ENCODE data around the gene TUBG1. TPM values are rescaled to one million over a fixed set of nuclear protein-coding genes. Genes with fewer than 3 reads are reported as not detected.
"Not testable (repeated sequence)": the region's sequence is repeated elsewhere in the genome, so short reads cannot be mapped to it uniquely, and the experiment has no call there.

The TUBG1 gene
- total and polyA plus RNA-seq, 2 of the 8 experiments (the other 6 are each of a cell fraction or from before 2014, with no cell fraction given): 109 to 208 TPM

DNA sequence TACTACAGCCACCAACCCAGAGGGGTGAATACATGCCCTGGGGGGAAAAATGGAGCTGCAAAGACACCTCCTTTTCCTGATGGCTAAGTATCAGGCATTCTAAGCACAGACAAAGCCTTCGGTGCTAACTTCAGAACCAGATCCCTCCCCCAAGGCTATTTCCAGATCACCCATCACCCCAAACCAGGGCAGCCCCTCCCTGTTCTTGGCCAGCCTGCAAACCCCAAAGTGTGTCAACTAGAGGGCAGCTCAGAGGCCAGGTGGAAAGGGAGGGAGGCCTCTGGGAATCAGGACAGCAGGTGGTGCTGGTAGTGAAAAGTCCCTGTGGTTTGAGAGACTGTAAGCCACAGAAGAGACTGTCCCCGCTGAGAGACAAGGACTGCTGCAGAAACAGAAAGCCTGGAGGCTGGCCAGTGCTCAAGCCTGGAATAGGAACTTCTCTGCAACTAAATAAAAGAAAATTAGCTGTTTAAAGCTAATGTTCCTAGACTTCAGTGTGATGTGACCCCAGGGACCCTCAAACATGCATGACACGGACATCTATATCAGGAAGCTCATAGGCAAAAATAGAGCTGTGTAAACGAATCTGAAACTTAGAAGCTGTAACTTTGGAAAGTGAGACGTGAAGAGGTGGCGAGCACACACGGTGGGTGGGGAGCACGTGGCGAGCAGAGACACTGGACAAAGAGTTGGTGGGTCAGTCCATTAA lies 9.1 kb downstream of the TUBG1 start (continued):
- TF ChIP-seq, protein P1, sequence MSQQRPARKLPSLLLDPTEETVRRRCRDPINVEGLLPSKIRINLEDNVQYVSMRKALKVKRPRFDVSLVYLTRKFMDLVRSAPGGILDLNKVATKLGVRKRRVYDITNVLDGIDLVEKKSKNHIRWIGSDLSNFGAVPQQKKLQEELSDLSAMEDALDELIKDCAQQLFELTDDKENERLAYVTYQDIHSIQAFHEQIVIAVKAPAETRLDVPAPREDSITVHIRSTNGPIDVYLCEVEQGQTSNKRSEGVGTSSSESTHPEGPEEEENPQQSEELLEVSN (IDR thresholded peaks at IDR 0.05): peak; percentile 31; the same call in 1 of the 2 replicates
- TF ChIP-seq RAD21 (IDR thresholded peaks at IDR 0.05 in 1 of 2, conservative IDR thresholded peaks at IDR 0.05 in 1 of 2; ENCODE audit: low read depth in 2 of 2, low read length in 2 of 2): peak; percentile 60 to 71

DNA sequence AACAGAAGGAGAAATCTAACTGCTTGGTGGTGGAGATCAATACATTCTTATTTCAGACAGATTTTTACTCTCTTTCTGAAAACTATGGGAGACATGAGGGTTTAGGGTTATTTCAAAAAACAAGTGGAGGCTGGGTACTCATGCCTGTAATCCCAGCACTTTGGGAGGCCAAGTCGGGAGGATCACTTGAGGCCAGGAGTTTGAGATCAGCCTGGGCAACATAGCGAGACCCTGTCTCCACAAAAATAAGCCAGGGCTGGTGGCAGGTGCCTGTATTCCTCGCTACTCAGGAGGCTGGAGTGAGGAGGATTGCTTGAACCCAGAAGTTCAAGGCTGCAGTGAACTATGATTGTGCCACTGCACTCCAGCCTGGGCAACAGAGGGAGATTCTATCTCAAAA lies 12.5 kb downstream of the TUBG1 start:
- H4K8ac ChIP-seq (ENCODE audit: extremely low read depth, insufficient read depth, low read length); H3K18ac ChIP-seq (ENCODE audit: extremely low read depth, low read length); H3K56ac ChIP-seq (replicated peaks; ENCODE audit: insufficient read length, low read depth, low read length); H2BK5ac ChIP-seq (ENCODE audit: low read depth, low read length); H3K23ac ChIP-seq (ENCODE audit: insufficient read length); H3K14ac ChIP-seq (ENCODE audit: insufficient read length); H2BK12ac ChIP-seq (ENCODE audit: low read depth, low read length); H3K79me2 ChIP-seq (ENCODE audit: control insufficient read depth in 1 of 2, insufficient read depth in 2 of 2, low read length in 2 of 2); H2BK120ac ChIP-seq (replicated peaks; ENCODE audit: low read depth, low read length); H3K4me2 ChIP-seq (ENCODE audit: insufficient read depth in 1 of 2, low read depth in 2 of 2, low read length in 2 of 2); H3K9me3 ChIP-seq (ENCODE audit: insufficient read depth in 2 of 2, low read depth in 1 of 2, low read length in 1 of 2); H4K20me1 ChIP-seq (replicated peaks in 1 of 2; ENCODE audit: control insufficient read depth in 1 of 2, insufficient read depth in 2 of 2, low read length in 2 of 2); POLR2A ChIA-PET (ENCODE audit: partially characterized antibody); H2AFZ ChIP-seq (ENCODE audit: low read length); H2AK5ac ChIP-seq (ENCODE audit: low read depth, low read length); H4K91ac ChIP-seq (replicated peaks; ENCODE audit: insufficient read length, low read length); H3K36me3 ChIP-seq (ENCODE audit: control insufficient read depth in 2 of 4, insufficient read depth in 4 of 4, low read length in 3 of 4); H3K9ac ChIP-seq (replicated peaks in 1 of 4; ENCODE audit: extremely low read depth in 1 of 4, low read depth in 3 of 4, low read length in 3 of 4); H3K4me3 ChIP-seq (ENCODE audit: extremely low read depth in 1 of 4, insufficient read depth in 2 of 4, low read depth in 3 of 4, low read length in 4 of 4); H3K23me2 ChIP-seq (ENCODE audit: low read depth, low read length); H2BK15ac ChIP-seq (ENCODE audit: low read length); FAIRE-seq; H3K79me1 ChIP-seq (ENCODE audit: low read depth, low read length); H3K4ac ChIP-seq (replicated peaks; ENCODE audit: insufficient read length, low read depth, low read length); H3K27ac ChIP-seq (ENCODE audit: low read depth, low read length); H4K5ac ChIP-seq (ENCODE audit: insufficient read length, low read depth, low read length); H3K4me1 ChIP-seq (replicated peaks in 1 of 4; ENCODE audit: control insufficient read depth in 3 of 4, insufficient read depth in 4 of 4, low read length in 3 of 4); H3K27me3 ChIP-seq (replicated peaks in 1 of 4; ENCODE audit: control insufficient read depth in 3 of 4, extremely low read depth in 1 of 4, insufficient read depth in 3 of 4, low read length in 3 of 4); DNase-seq (ENCODE audit: low read depth in 1 of 2, low spot score in 2 of 2); H2BK20ac ChIP-seq (ENCODE audit: low read length): not testable (repeated sequence)
- 84% methylated on average over 3 of the region's 3 CpGs; no CpG with 5 or more reads in 1 of the 2 experiments for WGBS, 2 experiments (ENCODE audit: extremely low coverage in 1 of 2, insufficient coverage in 1 of 2, insufficient read length in 1 of 2, insufficient replicate concordance in 2 of 2, low coverage in 1 of 2, low lambda C conversion rate in 2 of 2, missing lambda C conversion rate in 1 of 2)
- CTCF ChIA-PET (ENCODE audit: partially characterized antibody): interaction anchor here (0.7 to 1.5 kb wide), 4 partner anchors 18 to 141 kb away, joined by 3 to 5 read pairs (median 3); no protein-coding TSS in a partner anchor

Data from H1 (cell line).